HepG2 (cell line): ENCODE results near the gene XRCC5. TPM values are rescaled to one million over a fixed set of nuclear protein-coding genes. Genes with fewer than 3 reads are reported as not detected.

Source experiments
- ATAC-seq: fragments of 200-7000 bp; cut with Tn5 transposase; 3 replicates; pipeline ENCODE4 v1.9.1; 2020; ENCODE audit warnings: mild to moderate bottlenecking, moderate library complexity
- BruUV-seq: library from RNA; stranded (reverse); fragments of 400-500 nt; replicated peaks from 2 replicates; lab custom pipeline; 2021; lab: Mats Ljungman, UMichigan
- CTCF ChIA-PET: fragments of 300-600 bp; formaldehyde crosslinking; extraction: SDS; loops from one replicate; lab custom pipeline; 2021; ENCODE audit warnings: low total read pairs, inconsistent platforms, low intra/inter-chr PET ratio; lab: Yijun Ruan, JAX
- POLR2A ChIA-PET: fragments of 350-600 bp; sonication (Branson Sonifier 250); formaldehyde crosslinking; loops from one replicate; lab custom pipeline; 2020; ENCODE audit warnings: antibody characterized with exemption, inconsistent platforms; lab: Yijun Ruan, JAX
- DNase-seq: peaks from one replicate; pipeline ENCODE4 v3.0.0-alpha.2; 2015; ENCODE audit warnings: low spot score
- FAIRE-seq: peaks from 3 replicates; lab custom pipeline; 2011; peaks lifted over from hg19 to GRCh38; lab: Jason Lieb, UNC
- H2AFZ ChIP-seq: one replicate; pipeline ENCODE4 v1.6.1; 2011; ENCODE audit warnings: low read length, inconsistent platforms
- H3K27ac ChIP-seq: fragments of 300-600 bp; 3 replicates; pipeline ENCODE4 v1.8.0; 2011; ENCODE audit warnings: mixed run types, mild to moderate bottlenecking, mixed read lengths, low read length, inconsistent platforms; ENCODE audit not compliant: insufficient read depth; ENCODE audit errors: extremely low read length
- H3K27me3 ChIP-seq, 2 experiments: fragments of 200-600 bp in 1 of 2; 2 replicates in 1 of 2; 3 replicates in 1 of 2; pipeline versions ENCODE4 v1.6.0 to v1.8.0; 2011; ENCODE audit warnings: low read length in 2 of 2, mild to moderate bottlenecking in 2 of 2, moderate library complexity in 2 of 2, inconsistent platforms in 1 of 2; ENCODE audit not compliant: insufficient read depth in 2 of 2, control insufficient read depth in 1 of 2
- H3K36me3 ChIP-seq, 2 experiments: fragments of 200-600 bp in 1 of 2; replicated peaks in 1 of 2; 2 replicates in 1 of 2; 3 replicates in 1 of 2; pipeline versions ENCODE4 v1.5.1 to v1.8.0; 2011; ENCODE audit warnings: low read length in 2 of 2, inconsistent platforms in 1 of 2; ENCODE audit not compliant: insufficient read depth in 2 of 2, control insufficient read depth in 1 of 2
- H3K4me1 ChIP-seq: 2 replicates; pipeline ENCODE4 v1.5.1; 2012; ENCODE audit warnings: low read length, inconsistent platforms; ENCODE audit not compliant: insufficient read depth
- H3K4me2 ChIP-seq: 2 replicates; pipeline ENCODE4 v1.6.0; 2011; ENCODE audit warnings: low read depth, low read length, inconsistent platforms
- H3K4me3 ChIP-seq, 3 experiments: fragments of 200-600 bp in 1 of 3; sonication (generic), shearing (Covaris generic) in 1 of 3; replicated peaks in 1 of 3; 2 replicates each; pipeline ENCODE4 v1.5.1; 2011 to 2016; ENCODE audit warnings: low read length in 3 of 3, inconsistent platforms in 2 of 3, low read depth in 2 of 3, mild to moderate bottlenecking in 2 of 3, control low read depth in 1 of 3, mixed read lengths in 1 of 3; ENCODE audit not compliant: insufficient read depth in 1 of 3
- H3K79me2 ChIP-seq: one replicate; pipeline ENCODE4 v1.6.1; 2011; ENCODE audit warnings: low read length, inconsistent platforms; ENCODE audit not compliant: insufficient read depth
- H3K9ac ChIP-seq: 2 replicates; pipeline ENCODE4 v1.6.0; 2011; ENCODE audit warnings: mild to moderate bottlenecking, low read depth, low read length, inconsistent platforms; ENCODE audit not compliant: insufficient read depth
- H3K9me3 ChIP-seq: 2 replicates; pipeline ENCODE4 v1.5.1; 2012; ENCODE audit warnings: mild to moderate bottlenecking, low read length
- H4K20me1 ChIP-seq: 2 replicates; pipeline ENCODE4 v1.6.0; 2011; ENCODE audit warnings: inconsistent platforms, mild to moderate bottlenecking, low read length, moderate library complexity; ENCODE audit not compliant: insufficient read depth
- GPBP1L1 ChIP-seq: sonication (generic); formaldehyde crosslinking; IDR thresholded peaks from 2 replicates; pipeline ENCODE4 v1.5.0; 2020; ENCODE audit warnings: mild to moderate bottlenecking, missing genetic modification reagents
- HINFP ChIP-seq: sonication (generic); formaldehyde crosslinking; IDR thresholded peaks from 2 replicates; pipeline ENCODE4 v1.4.0; 2020; ENCODE audit warnings: low read depth, mild to moderate bottlenecking, missing genetic modification reagents
- MAFK ChIP-seq, 2 experiments: IDR thresholded peaks in 1 of 2; conservative IDR thresholded peaks in 1 of 2; 2 replicates each; pipeline ENCODE4 v1.6.1; 2011; ENCODE audit warnings: improper control_type of control experiment in 2 of 2, low read length in 2 of 2
- PAF1 ChIP-seq: IDR thresholded peaks from 2 replicates; pipeline ENCODE4 v1.6.1; 2016; ENCODE audit warnings: missing genetic modification reagents, missing compliant biosample characterization
- ZNF512B ChIP-seq: sonication (generic); formaldehyde crosslinking; IDR thresholded peaks from 2 replicates; pipeline ENCODE4 v1.5.1; 2020; ENCODE audit warnings: missing genetic modification reagents, mild to moderate bottlenecking, borderline replicate concordance
- WGBS: methylation state at CpG from one replicate; pipeline ENCODE4 v1.1.6; 2017; ENCODE audit warnings: low lambda C conversion rate; 5-methylcytosine and 5-hydroxymethylcytosine counted together
- in situ Hi-C: cut with HindIII; loops from 2 replicates; pipeline ENCODE4 v1.10.0; 2017; ENCODE audit warnings: low pct_unique_long_range_greater_than_20kb; ENCODE audit not compliant: extremely low pct_ligation_motif_present
- intact Hi-C: fragments of 100-400 bp; cut with micrococcal nuclease; formaldehyde crosslinking; loops from one replicate; pipeline ENCODE4 v1.10.0; 2022; ENCODE audit not compliant: unreplicated experiment
- polyA plus RNA-seq, 8 experiments: library from polyadenylated mRNA; depleted of rRNA in 3 of 8; stranded (reverse) in 7 of 8; unstranded in 1 of 8; fragments of >200 nt; fragmentation: Illumina TruSeq in 4 of 8; extraction: Trizol in 4 of 8; gene quantifications; 2 replicates each; pipeline versions ENCODE4 v1.2.1 to v1.2.3, GENCODE V29; 2011 to 2016; ENCODE audit warnings: low read depth in 4 of 8, missing spikeins in 1 of 8, mixed read lengths in 1 of 8; ENCODE audit not compliant: insufficient read depth in 1 of 8
- total RNA-seq, 5 experiments: library from RNA; depleted of rRNA; stranded (reverse); fragments of >200 nt; fragmentation: Illumina TruSeq; extraction: Trizol; gene quantifications; 2 replicates each; pipeline ENCODE4 v1.2.3, GENCODE V29; 2016; ENCODE audit warnings: low read depth in 1 of 5
- TF ChIP-seq, protein P1 (sequence below): sonication (generic); formaldehyde crosslinking; IDR thresholded peaks from 2 replicates; pipeline ENCODE4 v1.4.0; 2020; ENCODE audit warnings: missing genetic modification reagents

The XRCC5 gene
- total and polyA plus RNA-seq, 2 of the 13 experiments (the other 11 are each of a cell fraction or from before 2014, with no cell fraction given), result 264 to 454 TPM

- TF ChIP-seq, protein P1, sequence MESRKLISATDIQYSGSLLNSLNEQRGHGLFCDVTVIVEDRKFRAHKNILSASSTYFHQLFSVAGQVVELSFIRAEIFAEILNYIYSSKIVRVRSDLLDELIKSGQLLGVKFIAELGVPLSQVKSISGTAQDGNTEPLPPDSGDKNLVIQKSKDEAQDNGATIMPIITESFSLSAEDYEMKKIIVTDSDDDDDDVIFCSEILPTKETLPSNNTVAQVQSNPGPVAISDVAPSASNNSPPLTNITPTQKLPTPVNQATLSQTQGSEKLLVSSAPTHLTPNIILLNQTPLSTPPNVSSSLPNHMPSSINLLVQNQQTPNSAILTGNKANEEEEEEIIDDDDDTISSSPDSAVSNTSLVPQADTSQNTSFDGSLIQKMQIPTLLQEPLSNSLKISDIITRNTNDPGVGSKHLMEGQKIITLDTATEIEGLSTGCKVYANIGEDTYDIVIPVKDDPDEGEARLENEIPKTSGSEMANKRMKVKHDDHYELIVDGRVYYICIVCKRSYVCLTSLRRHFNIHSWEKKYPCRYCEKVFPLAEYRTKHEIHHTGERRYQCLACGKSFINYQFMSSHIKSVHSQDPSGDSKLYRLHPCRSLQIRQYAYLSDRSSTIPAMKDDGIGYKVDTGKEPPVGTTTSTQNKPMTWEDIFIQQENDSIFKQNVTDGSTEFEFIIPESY (CRISPR knock-in tag), result no peak
- no peak for TF ChIP-seq MAFK (conservative IDR thresholded peaks at IDR 0.05 in 1 of 2, IDR thresholded peaks at IDR 0.05 in 1 of 2; ENCODE audit: low read length in 2 of 2)
Observed at GRCh38 chr2:216159144-216159543, 50.0 kb downstream of the XRCC5 start (continued).

- H3K27ac ChIP-seq, result no peak overlapping the region
- no peaks in the 10 kb centered on the region for H3K79me2 ChIP-seq
- H2AFZ ChIP-seq, result no peak overlapping the region
- no TSS peak for BruUV-seq
- CTCF ChIA-PET, result no interaction called here
- DNase-seq (no peak), FAIRE-seq (no peak), ATAC-seq (no peak)
- H3K4me3 ChIP-seq, result no peak overlapping the region
- no peaks in the 10 kb centered on the region for H3K9me3 ChIP-seq
- TF ChIP-seq ZNF512B (CRISPR knock-in tag), result no peak
- TF ChIP-seq HINFP, result no peak
- TF ChIP-seq GPBP1L1 (CRISPR knock-in tag), result no peak
- no peak for TF ChIP-seq PAF1 (CRISPR knock-in tag)
- 100% methylated on average over 1 of the region's 1 CpG for WGBS
- in situ Hi-C loops (no loop called here), intact Hi-C loops (no loop called here)
- no peaks in the 10 kb centered on the region for H3K27me3 ChIP-seq
- peaks cover 13% of the 10 kb centered on the region; the same call in 1 of the 2 replicates for H3K4me1 ChIP-seq
- H3K9ac ChIP-seq, result no peak overlapping the region
- H3K4me2 ChIP-seq, result no peak overlapping the region
- POLR2A ChIA-PET, result no interaction called here
- H4K20me1 ChIP-seq, result 0 out of 2 replicates have a peak, but pooled peaks cover 3% of the 10 kb centered on the region
- H3K36me3 ChIP-seq, result peaks cover 38 to 94% of the 10 kb centered on the region in 2 experiments
Observed at GRCh38 chr2:216159646-216160045, 50.5 kb downstream of the XRCC5 start.
